HepG2 (cell line): ENCODE data around the gene ZNF341. TPM values are rescaled to one million over a fixed set of nuclear protein-coding genes. Genes with fewer than 3 reads are reported as not detected.

Experiments used
- CBX5 ChIP-seq: sonication (generic); formaldehyde crosslinking; IDR thresholded peaks from 2 replicates; pipeline ENCODE4 v1.4.0; 2020; ENCODE audit warnings: missing genetic modification reagents, borderline replicate concordance
- HBP1 ChIP-seq: IDR thresholded peaks from 2 replicates; pipeline ENCODE4 v1.6.1; 2016; ENCODE audit warnings: low read depth, control low read depth
- HDAC2 ChIP-seq: sonication (generic); formaldehyde crosslinking; IDR thresholded peaks from 2 replicates; pipeline ENCODE4 v1.4.0; 2020; ENCODE audit warnings: missing genetic modification reagents
- MZF1 ChIP-seq: sonication (generic); formaldehyde crosslinking; IDR thresholded peaks from 2 replicates; pipeline ENCODE4 v1.8.1; 2023; ENCODE audit warnings: mild to moderate bottlenecking, missing genetic modification reagents, borderline replicate concordance
- NR2F2 ChIP-seq: IDR thresholded peaks from 2 replicates; pipeline ENCODE4 v1.6.1; 2012; ENCODE audit warnings: low read depth, inconsistent platforms, borderline replicate concordance
- POGK ChIP-seq: sonication (generic); formaldehyde crosslinking; conservative IDR thresholded peaks from 2 replicates; pipeline ENCODE4 v1.8.0; 2022; ENCODE audit warnings: mild to moderate bottlenecking, moderate library complexity, missing genetic modification reagents
- ZFP82 ChIP-seq: sonication (generic); formaldehyde crosslinking; IDR thresholded peaks from 2 replicates; pipeline ENCODE4 v1.5.1; 2020; ENCODE audit warnings: mild to moderate bottlenecking, missing genetic modification reagents, borderline replicate concordance
- ZNF281 ChIP-seq: sonication (generic); formaldehyde crosslinking; IDR thresholded peaks from 2 replicates; pipeline ENCODE4 v1.4.0; 2020; ENCODE audit warnings: missing genetic modification reagents, borderline replicate concordance
- ZNF501 ChIP-seq: sonication (generic); formaldehyde crosslinking; IDR thresholded peaks from 2 replicates; pipeline ENCODE4 v1.5.1; 2020; ENCODE audit warnings: mild to moderate bottlenecking, moderate library complexity, missing genetic modification reagents
- ZNF512 ChIP-seq: sonication (generic); formaldehyde crosslinking; IDR thresholded peaks from 2 replicates; pipeline ENCODE4 v1.4.0; 2020; ENCODE audit warnings: mild to moderate bottlenecking, missing genetic modification reagents
- ZNF724P ChIP-seq: sonication (generic); formaldehyde crosslinking; IDR thresholded peaks from 2 replicates; pipeline ENCODE4 v1.8.0; 2022; ENCODE audit warnings: missing genetic modification reagents, borderline replicate concordance
- ZSCAN31 ChIP-seq: sonication (generic); formaldehyde crosslinking; IDR thresholded peaks from 2 replicates; pipeline ENCODE4 v1.5.0; 2020; ENCODE audit warnings: low read depth, mild to moderate bottlenecking, missing genetic modification reagents
- polyA plus RNA-seq, 8 experiments: library from polyadenylated mRNA; depleted of rRNA in 3 of 8; stranded (reverse) in 7 of 8; unstranded in 1 of 8; fragments of >200 nt; fragmentation: Illumina TruSeq in 4 of 8; extraction: Trizol in 4 of 8; gene quantifications; 2 replicates each; pipeline versions ENCODE4 v1.2.1 to v1.2.3, GENCODE V29; 2011 to 2016; ENCODE audit warnings: low read depth in 4 of 8, missing spikeins in 1 of 8, mixed read lengths in 1 of 8; ENCODE audit not compliant: insufficient read depth in 1 of 8
- total RNA-seq, 5 experiments: library from RNA; depleted of rRNA; stranded (reverse); fragments of >200 nt; fragmentation: Illumina TruSeq; extraction: Trizol; gene quantifications; 2 replicates each; pipeline ENCODE4 v1.2.3, GENCODE V29; 2016; ENCODE audit warnings: low read depth in 1 of 5
- TF ChIP-seq, protein P1 (sequence below): sonication (generic); formaldehyde crosslinking; IDR thresholded peaks from 2 replicates; pipeline ENCODE4 v1.5.0; 2020; ENCODE audit warnings: missing genetic modification reagents
- TF ChIP-seq, protein P2 (sequence below): sonication (generic); formaldehyde crosslinking; IDR thresholded peaks from 2 replicates; pipeline ENCODE4 v1.4.0; 2020; ENCODE audit warnings: missing genetic modification reagents, mild to moderate bottlenecking, borderline replicate concordance

Gene ZNF341
- total and polyA plus RNA-seq, 2 of the 13 experiments (the other 11 are each of a cell fraction or from before 2014, with no cell fraction given), result 1.1 to 2.2 TPM

- TF ChIP-seq, protein P1, sequence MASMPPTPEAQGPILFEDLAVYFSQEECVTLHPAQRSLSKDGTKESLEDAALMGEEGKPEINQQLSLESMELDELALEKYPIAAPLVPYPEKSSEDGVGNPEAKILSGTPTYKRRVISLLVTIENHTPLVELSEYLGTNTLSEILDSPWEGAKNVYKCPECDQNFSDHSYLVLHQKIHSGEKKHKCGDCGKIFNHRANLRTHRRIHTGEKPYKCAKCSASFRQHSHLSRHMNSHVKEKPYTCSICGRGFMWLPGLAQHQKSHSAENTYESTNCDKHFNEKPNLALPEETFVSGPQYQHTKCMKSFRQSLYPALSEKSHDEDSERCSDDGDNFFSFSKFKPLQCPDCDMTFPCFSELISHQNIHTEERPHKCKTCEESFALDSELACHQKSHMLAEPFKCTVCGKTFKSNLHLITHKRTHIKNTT, result no peak
- 0 out of 2 replicates have a peak, but pooled peaks have one; percentile 18 for TF ChIP-seq NR2F2
- TF ChIP-seq ZNF281, result peak; percentile 56; the same call in 1 of the 2 replicates
- TF ChIP-seq CBX5 (CRISPR knock-in tag), result no peak
- peak; percentile 29; the same call in 1 of the 2 replicates for TF ChIP-seq HBP1 (CRISPR knock-in tag)
- TF ChIP-seq ZNF501 (CRISPR knock-in tag), result no peak
- TF ChIP-seq, protein P2, sequence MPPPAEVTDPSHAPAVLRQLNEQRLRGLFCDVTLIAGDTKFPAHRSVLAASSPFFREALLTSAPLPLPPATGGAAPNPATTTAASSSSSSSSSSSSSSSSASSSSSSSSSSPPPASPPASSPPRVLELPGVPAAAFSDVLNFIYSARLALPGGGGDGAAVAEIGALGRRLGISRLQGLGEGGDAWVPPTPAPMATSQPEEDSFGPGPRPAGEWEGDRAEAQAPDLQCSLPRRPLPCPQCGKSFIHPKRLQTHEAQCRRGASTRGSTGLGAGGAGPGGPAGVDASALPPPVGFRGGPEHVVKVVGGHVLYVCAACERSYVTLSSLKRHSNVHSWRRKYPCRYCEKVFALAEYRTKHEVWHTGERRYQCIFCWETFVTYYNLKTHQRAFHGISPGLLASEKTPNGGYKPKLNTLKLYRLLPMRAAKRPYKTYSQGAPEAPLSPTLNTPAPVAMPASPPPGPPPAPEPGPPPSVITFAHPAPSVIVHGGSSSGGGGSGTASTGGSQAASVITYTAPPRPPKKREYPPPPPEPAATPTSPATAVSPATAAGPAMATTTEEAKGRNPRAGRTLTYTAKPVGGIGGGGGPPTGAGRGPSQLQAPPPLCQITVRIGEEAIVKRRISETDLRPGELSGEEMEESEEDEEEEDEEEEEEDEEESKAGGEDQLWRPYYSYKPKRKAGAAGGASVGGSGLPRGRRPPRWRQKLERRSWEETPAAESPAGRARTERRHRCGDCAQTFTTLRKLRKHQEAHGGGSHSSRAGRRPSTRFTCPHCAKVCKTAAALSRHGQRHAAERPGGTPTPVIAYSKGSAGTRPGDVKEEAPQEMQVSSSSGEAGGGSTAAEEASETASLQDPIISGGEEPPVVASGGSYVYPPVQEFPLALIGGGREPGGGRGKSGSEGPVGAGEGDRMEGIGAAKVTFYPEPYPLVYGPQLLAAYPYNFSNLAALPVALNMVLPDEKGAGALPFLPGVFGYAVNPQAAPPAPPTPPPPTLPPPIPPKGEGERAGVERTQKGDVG, result peak; percentile 83; the same call in 1 of the 2 replicates
- peak; percentile 98 for TF ChIP-seq ZSCAN31 (CRISPR knock-in tag)
- peak; percentile 80; the same call in 1 of the 2 replicates for TF ChIP-seq ZNF724P (CRISPR knock-in tag)
- TF ChIP-seq ZFP82 (CRISPR knock-in tag), result peak; percentile 94; the same call in 1 of the 2 replicates
- peak; percentile 85 for TF ChIP-seq POGK (CRISPR knock-in tag)
- peak; percentile 73 for TF ChIP-seq HDAC2 (CRISPR knock-in tag)
- TF ChIP-seq MZF1 (CRISPR knock-in tag), result peak; percentile 63; the same call in 1 of the 2 replicates
- 0 out of 2 replicates have a peak, but pooled peaks have one; percentile 37 for TF ChIP-seq ZNF512
Measured at GRCh38 chr20:33686100-33686983, 45.5 kb upstream of the ZNF341 start, which contains the start of gene E2F1 (continued).
